GM18520 (cell line): Measurements from ENCODE around the gene TTC12.

Experiments used
- ATAC-seq: cut with Tn5 transposase; IDR thresholded peaks from one replicate; pipeline ENCODE4 v1.9.1; 2021; ENCODE audit not compliant: unreplicated experiment

Gene TTC12

GRCh38 chr11:113324250-113324649 is 9.9 kb downstream of the TTC12 start:
- no peak for ATAC-seq

DNA sequence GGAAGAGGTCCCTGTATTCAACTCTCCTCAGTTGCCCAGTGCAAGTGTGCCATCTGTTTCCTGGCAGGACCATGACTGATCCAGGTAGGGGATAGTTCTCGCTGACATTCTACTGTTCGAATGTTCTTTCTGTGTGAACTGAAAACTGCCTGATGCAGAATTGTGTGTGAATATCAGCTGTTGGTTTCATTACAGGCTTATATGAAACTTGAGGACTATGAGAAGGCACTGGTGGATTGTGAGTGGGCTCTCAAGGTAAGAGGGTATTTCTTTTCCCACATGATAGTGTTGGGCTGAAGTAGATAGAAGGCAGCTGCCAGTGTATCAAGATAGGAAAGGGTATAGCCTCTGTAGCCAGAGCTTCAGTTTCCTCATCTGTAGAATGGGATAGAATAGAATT is 15.3 kb downstream of the TTC12 start:
- no peak for ATAC-seq

DNA sequence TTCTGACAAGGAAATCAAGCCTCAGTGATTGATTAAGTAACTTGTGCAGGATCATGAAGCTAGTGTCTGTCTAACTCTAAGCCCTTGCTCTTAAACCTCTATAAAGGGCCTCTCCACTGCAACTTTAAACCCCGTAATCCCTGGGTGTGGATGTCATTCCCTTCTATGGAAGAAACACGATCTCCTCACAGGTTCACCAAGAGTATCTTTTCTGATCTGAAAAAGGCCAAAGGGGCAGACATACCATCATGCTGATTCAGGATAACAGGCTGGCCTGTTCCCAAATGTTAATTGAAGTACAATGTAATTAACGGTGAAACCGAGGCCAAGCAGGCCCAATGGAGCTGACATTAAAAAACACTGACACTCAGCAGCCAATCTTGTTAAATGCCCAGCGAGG is 17.1 kb downstream of the TTC12 start:
- ATAC-seq, result no peak

- no peak for ATAC-seq
These were observed 17.6 kb downstream of the TTC12 start for GRCh38 chr11:113332023-113332422.

DNA sequence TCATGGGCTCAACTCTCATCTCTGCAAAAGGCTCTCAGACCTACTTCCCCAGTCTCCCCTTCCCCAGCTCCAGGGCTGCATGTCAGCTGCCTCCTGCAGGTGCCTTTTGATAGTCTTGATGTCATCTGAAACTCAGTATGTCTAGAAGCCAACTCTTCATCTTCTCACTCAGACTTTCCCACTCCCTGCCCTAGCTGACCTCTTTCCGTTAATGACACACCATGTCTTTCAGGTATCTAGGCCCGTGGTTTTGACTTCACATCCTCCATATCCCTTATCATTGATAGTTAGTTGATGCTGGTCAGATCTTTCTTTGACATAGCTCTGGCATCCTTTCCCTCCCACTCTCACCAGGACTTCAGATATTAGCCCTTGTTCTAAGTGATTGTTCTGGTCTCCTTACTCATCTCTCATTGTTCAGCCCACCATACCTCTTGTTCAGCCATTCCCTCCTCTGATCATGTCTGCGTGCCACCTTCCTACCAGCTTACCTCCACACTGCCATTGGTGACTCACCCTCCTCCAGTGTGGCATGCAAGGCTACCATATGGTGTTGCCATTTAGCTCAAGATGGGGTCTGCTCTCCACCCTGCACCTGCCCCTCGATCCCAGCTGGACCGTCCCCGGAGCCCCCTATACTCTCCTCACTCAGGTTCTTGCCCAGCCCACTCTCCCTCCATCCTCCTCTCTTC is 18.4 kb downstream of the TTC12 start:
- ATAC-seq, result no peak

DNA sequence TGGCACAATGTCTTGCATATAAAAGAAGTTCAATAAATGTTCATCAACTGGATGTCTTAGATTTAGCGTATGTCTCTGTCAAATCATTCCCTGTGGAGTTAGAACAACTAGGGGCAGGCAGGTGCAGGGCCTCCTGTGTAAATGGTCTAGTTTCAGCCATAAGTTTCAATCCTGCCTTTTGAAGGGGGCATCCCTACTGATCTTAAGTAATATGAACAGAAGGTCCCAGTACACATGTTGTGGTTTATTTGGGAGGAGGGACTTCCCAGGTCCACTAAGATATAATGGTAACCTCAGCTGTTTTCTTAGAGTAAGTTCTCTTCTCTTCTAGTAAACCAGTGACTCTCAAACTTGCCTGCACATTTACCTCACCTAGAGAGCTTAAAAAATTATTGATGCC is 19.8 kb downstream of the TTC12 start:
- no peak for ATAC-seq

DNA sequence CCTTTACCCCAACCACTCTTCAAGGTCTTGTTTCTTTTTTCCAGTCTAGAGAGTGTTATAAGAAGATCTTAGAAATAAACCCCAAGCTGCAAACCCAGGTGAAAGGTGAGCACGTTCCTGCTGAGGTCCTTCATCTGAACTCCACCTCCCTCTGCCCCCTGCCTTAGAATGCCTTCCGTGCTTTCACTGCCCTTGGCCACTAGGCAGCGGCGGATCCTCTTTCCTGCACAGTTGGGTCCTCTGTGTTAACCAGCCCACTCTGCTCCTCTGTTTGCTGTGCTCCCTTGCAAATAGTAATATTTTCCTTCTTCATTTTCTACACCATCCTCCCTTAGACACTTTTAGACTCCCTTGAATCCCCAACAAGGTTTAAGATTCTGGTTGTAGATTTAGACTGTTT is 24.3 kb downstream of the TTC12 start:
- no peak for ATAC-seq

DNA sequence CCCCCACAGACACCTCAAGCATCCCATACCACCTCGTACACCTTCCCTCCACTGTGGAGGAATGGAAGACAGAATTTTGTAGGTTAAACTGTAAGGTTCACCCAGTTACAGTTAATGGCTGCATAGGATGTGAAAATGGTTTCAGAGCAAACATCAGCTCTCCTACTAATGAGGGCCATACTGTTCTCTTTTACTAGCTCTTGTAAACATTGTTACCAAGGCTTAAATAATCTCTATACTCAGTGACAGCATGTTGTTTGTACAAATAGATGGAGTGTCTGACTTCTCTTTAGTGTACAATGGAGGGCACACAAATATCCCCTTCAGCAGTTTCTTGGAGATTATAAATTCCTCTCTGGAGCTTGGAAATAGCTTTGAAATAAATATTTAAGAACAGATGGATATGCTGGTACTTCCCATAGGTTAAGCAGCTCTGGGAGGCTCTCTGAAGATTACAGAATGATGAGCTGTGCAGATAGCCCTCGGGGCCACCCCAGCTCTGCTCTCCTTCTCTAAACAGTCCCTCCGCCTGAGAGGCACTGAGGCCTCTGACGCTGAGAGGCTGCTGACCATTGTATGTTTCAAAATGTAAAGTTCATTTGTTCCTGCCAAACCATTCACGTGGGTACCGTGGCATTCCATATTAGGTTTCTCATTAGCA is 25.7 kb downstream of the TTC12 start:
- ATAC-seq, result no peak

- ATAC-seq, result no peak
These were observed 27.2 kb downstream of the TTC12 start for GRCh38 chr11:113341388-113342165.

DNA sequence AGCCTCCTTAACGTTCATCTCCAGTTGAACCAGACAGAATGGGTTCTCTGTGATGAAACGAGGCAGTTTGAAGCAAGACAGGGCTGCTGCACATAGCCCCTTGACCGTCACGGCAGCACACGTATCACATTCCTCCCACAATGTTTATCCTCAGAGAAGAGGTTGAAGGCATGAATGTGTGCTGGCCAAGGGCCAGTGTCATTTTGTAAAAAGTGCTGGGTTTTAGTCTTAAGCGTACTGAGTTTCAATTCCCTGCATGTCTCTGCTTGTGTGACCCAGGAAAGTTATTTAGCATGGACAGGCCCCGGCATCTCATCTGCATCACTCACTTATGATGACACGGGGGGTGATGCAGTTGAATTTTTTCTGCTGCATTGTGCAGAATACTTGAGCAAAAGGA is 31.6 kb downstream of the TTC12 start:
- ATAC-seq, result no peak

GRCh38 chr11:113349528-113349927 is 35.1 kb downstream of the TTC12 start:
- ATAC-seq, result no peak

- no peak for ATAC-seq
These were observed 36.1 kb downstream of the TTC12 start for GRCh38 chr11:113350336-113351067.

DNA sequence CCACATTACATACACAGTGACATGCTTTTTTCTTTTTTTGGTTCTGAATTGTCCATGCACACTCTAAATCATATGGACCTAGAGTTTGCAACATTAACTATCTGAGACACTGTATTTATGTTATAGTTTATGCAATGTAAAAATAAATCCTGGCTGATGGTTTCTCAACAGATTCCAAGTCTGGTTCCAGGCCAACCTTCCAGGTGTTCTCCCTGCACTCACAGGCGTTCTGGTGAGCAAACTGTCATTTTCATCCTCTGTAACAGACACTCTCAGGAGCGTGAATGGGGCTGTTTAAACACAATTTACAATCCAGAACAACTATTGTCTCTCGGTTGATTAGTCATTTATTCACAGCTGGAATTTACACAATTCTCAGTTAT is 36.7 kb downstream of the TTC12 start:
- ATAC-seq, result no peak

GRCh38 chr11:113351480-113351879 is 37.1 kb downstream of the TTC12 start:
- ATAC-seq, result no peak

DNA sequence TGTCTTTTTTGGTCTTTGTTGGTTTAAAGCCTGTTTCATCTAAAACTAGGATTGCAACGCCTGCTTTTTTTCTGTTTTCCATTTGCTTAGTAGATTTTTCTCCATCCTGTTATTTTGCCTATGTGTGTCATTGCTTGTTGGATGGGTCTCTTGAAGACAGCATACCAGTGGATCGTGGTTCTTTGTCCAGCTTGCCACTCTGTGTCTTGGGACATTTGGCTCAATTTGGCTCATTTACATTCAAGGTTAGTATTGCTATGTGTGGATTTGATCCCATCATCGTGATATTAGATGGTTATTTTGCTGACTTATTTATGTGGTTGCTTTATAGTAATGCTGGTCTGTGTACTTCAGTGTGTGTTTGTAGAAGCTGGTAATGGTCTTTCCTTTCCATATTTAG is 41.8 kb downstream of the TTC12 start:
- no peak for ATAC-seq

DNA sequence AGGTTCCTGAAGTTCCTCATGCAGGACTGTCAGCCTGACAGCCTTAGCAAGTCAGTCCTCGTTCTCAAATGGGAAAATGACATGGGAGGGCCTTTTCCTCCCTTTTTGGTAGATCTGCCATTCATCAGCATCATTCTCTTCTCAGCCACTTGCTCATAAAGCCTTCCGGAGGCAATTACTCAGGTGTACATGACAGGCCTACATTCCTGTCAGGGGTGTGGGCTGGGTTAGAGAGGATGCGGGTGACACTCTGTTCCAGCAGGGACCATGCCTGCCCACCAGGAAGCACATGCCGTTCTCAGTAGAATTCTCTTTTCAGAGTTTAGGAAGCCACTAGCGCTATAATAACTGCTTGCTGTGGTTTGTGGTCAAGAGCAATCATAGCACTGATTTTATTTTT is 49.0 kb downstream of the TTC12 start:
- no peak for ATAC-seq

DNA sequence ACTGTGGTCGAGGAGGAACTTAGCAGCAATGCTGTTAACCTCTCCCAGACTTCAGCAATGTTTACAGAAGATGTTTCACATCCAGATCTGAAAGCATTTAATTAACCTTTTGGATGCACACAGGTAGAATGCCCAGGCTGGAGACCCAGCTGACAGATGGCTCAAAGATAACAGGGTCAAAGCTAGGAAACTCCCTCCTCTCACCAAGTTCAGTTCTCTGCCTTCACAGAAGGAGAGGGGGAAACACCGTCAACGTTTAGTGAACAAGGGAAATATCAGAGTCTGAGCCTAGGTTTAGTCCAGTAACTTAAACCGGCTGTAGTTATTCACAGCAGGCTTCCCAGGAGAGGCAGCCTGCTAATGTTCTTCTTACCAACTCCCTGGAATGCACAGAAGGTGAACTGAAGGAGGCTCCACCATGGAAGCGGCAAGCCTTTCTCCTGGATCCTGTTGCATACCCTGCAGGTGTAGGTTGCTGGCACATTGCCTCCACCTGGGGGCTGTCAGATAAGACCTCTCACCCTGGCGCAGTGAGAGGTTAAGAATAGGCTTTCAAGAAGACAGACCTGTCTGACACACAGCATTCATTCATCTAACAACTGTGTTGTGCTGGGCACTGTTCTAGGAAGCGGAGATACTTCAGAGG is 49.7 kb downstream of the TTC12 start:
- no peak for ATAC-seq

DNA sequence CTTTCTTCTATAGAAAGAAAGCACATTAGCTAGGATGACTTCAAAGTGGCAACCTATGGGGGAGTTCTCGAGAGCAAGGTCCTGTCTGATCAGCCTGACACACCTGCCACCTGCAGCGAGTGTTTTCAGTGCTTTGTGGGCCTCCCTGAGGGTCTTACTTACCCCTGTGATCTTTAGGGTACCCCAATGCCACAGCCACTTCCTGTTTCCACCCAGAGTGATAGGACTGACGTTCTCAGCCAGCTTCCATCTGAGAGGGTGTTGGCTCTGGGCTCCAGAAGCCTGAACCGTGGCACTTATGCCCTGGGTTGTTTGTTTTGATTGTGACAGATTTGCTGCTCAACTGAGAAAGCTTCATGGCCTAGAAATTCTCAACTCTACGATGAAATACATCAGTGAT is 51.5 kb downstream of the TTC12 start:
- ATAC-seq, result no peak

GRCh38 chr11:113369411-113369810 is 55.0 kb downstream of the TTC12 start:
- ATAC-seq, result no peak

- no peak for ATAC-seq
These were observed 56.3 kb downstream of the TTC12 start for GRCh38 chr11:113370634-113371033.

GRCh38 chr11:113372309-113372708 is 57.9 kb downstream of the TTC12 start:
- no peak for ATAC-seq
